H1 (cell line): ENCODE measurements around the gene KCND3. TPM values are rescaled to one million over a fixed set of nuclear protein-coding genes. Genes with fewer than 3 reads are reported as not detected.

ENCODE experiments used
- CTCF ChIA-PET: fragments of 300-600 bp; sonication (Branson Sonifier 250); formaldehyde crosslinking; loops from one replicate; lab custom pipeline; 2021; ENCODE audit not compliant: partially characterized antibody; lab: Charles Lee
- POLR2A ChIA-PET: fragments of 300-600 bp; sonication (Branson Sonifier 250); formaldehyde crosslinking; loops from one replicate; lab custom pipeline; 2021; ENCODE audit warnings: inconsistent platforms; ENCODE audit not compliant: partially characterized antibody; lab: Charles Lee
- DNase-seq, 2 experiments: peaks; one replicate each; pipeline versions ENCODE4 v3.0.0 to v3.0.0-alpha.2; 2010 to 2022; ENCODE audit warnings: low spot score in 2 of 2, low read depth in 1 of 2, mixed read lengths in 1 of 2
- FAIRE-seq: peaks from 2 replicates; lab custom pipeline; 2011; peaks lifted over from hg19 to GRCh38; lab: Jason Lieb, UNC
- H2AFZ ChIP-seq: 2 replicates; pipeline ENCODE4 v1.8.1; 2012; ENCODE audit warnings: low read length, inconsistent platforms
- H2AK5ac ChIP-seq: 2 replicates; pipeline ENCODE4 v1.6.1; 2013; ENCODE audit warnings: low read depth, low read length
- H2BK120ac ChIP-seq: replicated peaks from 2 replicates; pipeline ENCODE3; 2013; ENCODE audit warnings: low read depth, low read length, inconsistent platforms
- H2BK12ac ChIP-seq: 2 replicates; pipeline ENCODE4 v1.6.1; 2013; ENCODE audit warnings: low read depth, low read length
- H2BK15ac ChIP-seq: 2 replicates; pipeline ENCODE4 v1.6.1; 2013; ENCODE audit warnings: low read length
- H2BK20ac ChIP-seq: 2 replicates; pipeline ENCODE4 v1.6.1; 2013; ENCODE audit warnings: low read length
- H2BK5ac ChIP-seq: 2 replicates; pipeline ENCODE4 v1.6.1; 2013; ENCODE audit warnings: low read depth, low read length
- H3K14ac ChIP-seq: 2 replicates; pipeline ENCODE4 v1.6.1; 2013; ENCODE audit warnings: inconsistent platforms; ENCODE audit not compliant: insufficient read length
- H3K18ac ChIP-seq: 2 replicates; pipeline ENCODE4 v1.6.1; 2013; ENCODE audit warnings: low read length; ENCODE audit errors: extremely low read depth
- H3K23ac ChIP-seq: 2 replicates; pipeline ENCODE4 v1.6.1; 2013; ENCODE audit warnings: inconsistent platforms; ENCODE audit not compliant: insufficient read length
- H3K23me2 ChIP-seq: 2 replicates; pipeline ENCODE4 v1.6.1; 2013; ENCODE audit warnings: low read depth, low read length
- H3K27ac ChIP-seq: 2 replicates; pipeline ENCODE4 v1.6.1; 2011; ENCODE audit warnings: low read depth, low read length, inconsistent platforms
- H3K27me3 ChIP-seq, 4 experiments: replicated peaks in 1 of 4; 1 replicate in 1 of 4; 2 replicates in 3 of 4; pipeline versions ENCODE4 v1.6.1 to v1.8.1; 2011 to 2013; ENCODE audit warnings: low read length in 3 of 4, mild to moderate bottlenecking in 3 of 4, inconsistent platforms in 2 of 4, mixed read lengths in 2 of 4, moderate library complexity in 1 of 4; ENCODE audit not compliant: control insufficient read depth in 3 of 4, insufficient read depth in 3 of 4; ENCODE audit errors: extremely low read depth in 1 of 4
- H3K36me3 ChIP-seq, 4 experiments: 2 replicates each; pipeline versions ENCODE4 v1.6.1 to v1.8.1; 2011 to 2013; ENCODE audit warnings: mild to moderate bottlenecking in 4 of 4, low read length in 3 of 4, moderate library complexity in 2 of 4, control low read depth in 1 of 4, inconsistent platforms in 1 of 4; ENCODE audit not compliant: insufficient read depth in 4 of 4, control insufficient read depth in 2 of 4
- H3K4ac ChIP-seq: replicated peaks from 2 replicates; pipeline ENCODE3; 2013; ENCODE audit warnings: low read length, low read depth, mixed read lengths, inconsistent platforms; ENCODE audit not compliant: insufficient read length
- H3K4me1 ChIP-seq, 4 experiments: replicated peaks in 1 of 4; 1 replicate in 1 of 4; 2 replicates in 3 of 4; pipeline versions ENCODE4 v1.6.1 to v1.8.1; 2011 to 2013; ENCODE audit warnings: low read length in 3 of 4, inconsistent platforms in 2 of 4, mixed read lengths in 1 of 4; ENCODE audit not compliant: insufficient read depth in 4 of 4, control insufficient read depth in 3 of 4
- H3K4me2 ChIP-seq, 2 experiments: 2 replicates each; pipeline versions ENCODE4 v1.6.1 to v1.8.1; 2011 to 2013; ENCODE audit warnings: low read depth in 2 of 2, low read length in 2 of 2, control low read depth in 1 of 2, inconsistent platforms in 1 of 2, mild to moderate bottlenecking in 1 of 2; ENCODE audit not compliant: insufficient read depth in 1 of 2
- H3K4me3 ChIP-seq, 4 experiments: fragments of 200-600, 300-600 bp in 1 of 4; sonication (generic), shearing (Covaris generic), sonication (Bioruptor Twin) in 1 of 4; 2 replicates each; pipeline versions ENCODE4 v1.5.1 to v1.8.1; 2011 to 2016; ENCODE audit warnings: low read length in 4 of 4, low read depth in 3 of 4, control low read depth in 2 of 4, inconsistent platforms in 2 of 4, mild to moderate bottlenecking in 2 of 4, mixed read lengths in 1 of 4, moderate library complexity in 1 of 4; ENCODE audit not compliant: insufficient read depth in 2 of 4; ENCODE audit errors: extremely low read depth in 1 of 4
- H3K56ac ChIP-seq: replicated peaks from 2 replicates; pipeline ENCODE3; 2013; ENCODE audit warnings: low read depth, mild to moderate bottlenecking, mixed read lengths, low read length, inconsistent platforms; ENCODE audit not compliant: insufficient read length
- H3K79me1 ChIP-seq: 2 replicates; pipeline ENCODE4 v1.6.1; 2013; ENCODE audit warnings: low read depth, low read length, control low read depth
- H3K79me2 ChIP-seq, 2 experiments: 2 replicates each; pipeline versions ENCODE4 v1.6.1 to v1.8.1; 2012 to 2013; ENCODE audit warnings: low read length in 2 of 2, mild to moderate bottlenecking in 2 of 2, inconsistent platforms in 1 of 2; ENCODE audit not compliant: insufficient read depth in 2 of 2, control insufficient read depth in 1 of 2
- H3K9ac ChIP-seq, 4 experiments: replicated peaks in 1 of 4; 1 replicate in 1 of 4; 2 replicates in 3 of 4; pipeline versions ENCODE4 v1.6.1 to v1.8.1; 2011 to 2013; ENCODE audit warnings: low read depth in 3 of 4, low read length in 3 of 4, control low read depth in 2 of 4, mild to moderate bottlenecking in 2 of 4, moderate library complexity in 2 of 4, inconsistent platforms in 1 of 4; ENCODE audit errors: extremely low read depth in 1 of 4
- H3K9me3 ChIP-seq, 2 experiments: 2 replicates each; pipeline versions ENCODE4 v1.6.1 to v1.8.1; 2012 to 2013; ENCODE audit warnings: mild to moderate bottlenecking in 2 of 2, moderate library complexity in 2 of 2, control low read depth in 1 of 2, inconsistent platforms in 1 of 2, low read depth in 1 of 2, low read length in 1 of 2, mixed read lengths in 1 of 2; ENCODE audit not compliant: insufficient read depth in 2 of 2
- H4K20me1 ChIP-seq, 2 experiments: replicated peaks in 1 of 2; 2 replicates each; pipeline versions ENCODE3 to v1.8.1; 2011 to 2013; ENCODE audit warnings: inconsistent platforms in 2 of 2, low read length in 2 of 2, mild to moderate bottlenecking in 1 of 2; ENCODE audit not compliant: insufficient read depth in 2 of 2, control insufficient read depth in 1 of 2
- H4K5ac ChIP-seq: 2 replicates; pipeline ENCODE4 v1.6.1; 2013; ENCODE audit warnings: low read length, low read depth, mixed read lengths, inconsistent platforms; ENCODE audit not compliant: insufficient read length
- H4K8ac ChIP-seq: 2 replicates; pipeline ENCODE4 v1.8.0; 2013; ENCODE audit warnings: mild to moderate bottlenecking, moderate library complexity, low read length, inconsistent platforms; ENCODE audit not compliant: insufficient read depth; ENCODE audit errors: extremely low read depth
- H4K91ac ChIP-seq: replicated peaks from 2 replicates; pipeline ENCODE3; 2013; ENCODE audit warnings: low read length, mixed read lengths, inconsistent platforms; ENCODE audit not compliant: insufficient read length
- CREB1 ChIP-seq: IDR thresholded peaks from 2 replicates; pipeline ENCODE4 v1.6.1; 2012; ENCODE audit warnings: inconsistent platforms
- TBP ChIP-seq: IDR thresholded peaks from 2 replicates; pipeline ENCODE4 v1.6.1; 2011; ENCODE audit warnings: low read depth, low read length, improper control_type of control experiment
- WGBS, 2 experiments: shearing (Covaris generic) in 1 of 2; methylation state at CpG; one replicate each; pipeline versions ENCODE4 v1.1.6 to v1.1.7; 2013 to 2015; ENCODE audit warnings: low lambda C conversion rate in 2 of 2, mixed read lengths in 2 of 2, inconsistent platforms in 1 of 2, low coverage in 1 of 2, missing lambda C conversion rate in 1 of 2; ENCODE audit not compliant: insufficient replicate concordance in 2 of 2, insufficient coverage in 1 of 2, insufficient read length in 1 of 2; ENCODE audit errors: extremely low coverage in 1 of 2, missing lambda C conversion rate in 1 of 2; 5-methylcytosine and 5-hydroxymethylcytosine counted together
- polyA plus RNA-seq, 7 experiments: library from polyadenylated mRNA; depleted of rRNA in 3 of 7; stranded (reverse) in 5 of 7; unstranded in 2 of 7; fragments of >200 nt in 5 of 7; fragments of 200-250 nt in 2 of 7; gene quantifications; 1 replicate in 5 of 7; 2 replicates in 1 of 7; 4 replicates in 1 of 7; pipeline versions ENCODE4 v1.2.1 to v1.2.3, GENCODE V29; 2011 to 2013; ENCODE audit warnings: missing spikeins in 2 of 7, mixed read lengths in 2 of 7
- total RNA-seq: library from RNA; stranded (reverse); fragmentation: NEBNext Ultra II Directional; extraction: Animal tissue kit (Norgen Biotek cat#: 25700); gene quantifications from 2 replicates; pipeline ENCODE4 v1.2.1, GENCODE V29; 2021

KCND3 gene
- total and polyA plus RNA-seq, 2 of the 8 experiments (the other 6 are each of a cell fraction or from before 2014, with no cell fraction given): 0.14 to 0.48 TPM

DNA sequence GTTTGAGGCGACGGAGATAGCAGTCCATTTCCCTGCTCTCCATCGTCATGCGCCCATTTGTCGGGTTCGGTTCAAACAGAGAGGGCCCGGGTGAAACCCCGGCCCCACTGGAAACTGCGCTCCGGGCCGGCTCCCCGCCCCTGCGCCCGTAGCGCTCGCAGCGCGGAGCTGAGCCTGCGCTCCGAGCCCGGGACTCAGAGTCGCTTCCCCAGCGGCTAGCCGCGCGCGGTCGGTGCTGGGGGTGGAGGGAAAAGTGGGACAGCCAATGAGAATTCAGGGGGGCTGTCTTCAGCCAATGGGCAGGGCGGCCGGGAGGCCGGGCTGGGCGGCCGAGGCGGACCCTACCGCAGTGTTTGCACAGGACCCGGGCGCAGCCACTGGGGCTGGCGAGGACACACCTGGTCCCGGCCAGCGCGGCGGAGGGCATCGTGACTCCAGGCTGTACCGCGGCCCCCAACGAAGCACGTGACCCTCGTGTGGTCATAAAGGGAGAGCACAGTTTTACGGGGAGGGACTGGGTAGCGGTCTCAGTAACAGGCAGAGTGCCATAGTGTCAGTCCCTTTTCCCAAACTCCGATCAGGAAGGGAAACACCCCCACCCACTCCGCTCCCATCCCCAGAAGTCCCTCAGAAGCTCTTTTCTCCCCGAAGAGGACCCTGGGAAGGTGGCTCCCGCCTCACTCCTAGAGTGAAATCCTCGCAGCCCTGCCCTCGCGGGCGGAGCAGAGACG lies 250.1 kb downstream of the KCND3 start, which contains the start of gene INKA2:
Gene INKA2, minus strand, starts transcription at position 202 of the 731 bp plus-strand sequence. Its CDS starts 153 bp downstream, at position 49.
- H3K9ac ChIP-seq: peak within 1 kb of the TSS; percentile 46 to 68 (median 59)
- no peak within 1 kb of the TSS for H3K14ac ChIP-seq
- peak within 1 kb of the TSS; percentile 71 for H4K91ac ChIP-seq
- no peak within 1 kb of the TSS for H2AK5ac ChIP-seq
- H2BK5ac ChIP-seq: peak within 1 kb of the TSS; percentile 93
- H2BK20ac ChIP-seq: no peak within 1 kb of the TSS
- H4K8ac ChIP-seq: peak within 1 kb of the TSS; percentile 35
- H3K4ac ChIP-seq: peak within 1 kb of the TSS; percentile 71
- peak within 1 kb of the TSS; percentile 62 for H4K5ac ChIP-seq
- peaks cover 16% of the 10 kb centered on the region; the same call in 1 of the 2 replicates for H3K23me2 ChIP-seq
- peak within 1 kb of the TSS; percentile 89 to 97 for H3K4me2 ChIP-seq
- 1% methylated on average over 47 of the region's 59 CpGs; no CpG with 5 or more reads in 1 of the 2 experiments for WGBS, 2 experiments
- H3K27me3 ChIP-seq: peaks cover 0 to 6% (median 4%) of the 10 kb centered on the region in 4 experiments; a peak in 3 of 7 replicates
- no peaks in the 10 kb centered on the region; a peak in 2 of 8 replicates for H3K36me3 ChIP-seq
- ChIA-PET CTCF (interaction anchor here (0.7 to 42.0 kb wide), 3 partner anchors 5 to 126 kb away, joined by 3 to 1070 read pairs (median 1070); partner anchors contain the start of genes DDX20 and INKA2), POLR2A (interaction anchor here (1.2 to 19.0 kb wide), 5 partner anchors 11 to 223 kb away, joined by 3 to 343 read pairs (median 31); partner anchors contain the start of genes DDX20 and RAP1A)
- H3K56ac ChIP-seq: peak within 1 kb of the TSS; percentile 13
- peak in 1 of 2 experiments; percentile 91 for DNase-seq
- H3K23ac ChIP-seq: no peak within 1 kb of the TSS
- peak within 1 kb of the TSS; percentile 62 to 74 (median 71) for H3K4me3 ChIP-seq
- peak within 1 kb of the TSS; percentile 93 for H3K18ac ChIP-seq
- peak within 1 kb of the TSS; percentile 38; the same call in 1 of the 2 replicates for H3K27ac ChIP-seq
- peak within 1 kb of the TSS; percentile 33 for H2BK120ac ChIP-seq
- 0 out of 2 replicates have a peak within 1 kb of the TSS, but pooled peaks have one; percentile 49 for H2BK15ac ChIP-seq
- peak within 1 kb of the TSS; percentile 91 for H2BK12ac ChIP-seq
- H3K4me1 ChIP-seq: peaks cover 19 to 27% (median 23%) of the 10 kb centered on the region in 4 experiments
- 0 out of 2 replicates have a peak within 1 kb of the TSS, but pooled peaks have one; percentile 28 for H2AFZ ChIP-seq
- H3K9me3 ChIP-seq: no peaks in the 10 kb centered on the region
- peaks cover 2% of the 10 kb centered on the region; the same call in 1 of the 2 replicates for H3K79me1 ChIP-seq
- peaks cover 0 to 10% of the 10 kb centered on the region in 2 experiments for H4K20me1 ChIP-seq
- FAIRE-seq: no peak
- H3K79me2 ChIP-seq: peaks cover 0 to 29% of the 10 kb centered on the region in 2 experiments; a peak in 3 of 4 replicates
- TF ChIP-seq TBP (peak; percentile 53), CREB1 (peak; percentile 35; the same call in 1 of the 2 replicates)
